Measurements from ENCODE around the gene WDR47.
A peak's percentile ranks its signal among the peaks of the same experiment; 100 is the strongest.

Gene WDR47

DNA sequence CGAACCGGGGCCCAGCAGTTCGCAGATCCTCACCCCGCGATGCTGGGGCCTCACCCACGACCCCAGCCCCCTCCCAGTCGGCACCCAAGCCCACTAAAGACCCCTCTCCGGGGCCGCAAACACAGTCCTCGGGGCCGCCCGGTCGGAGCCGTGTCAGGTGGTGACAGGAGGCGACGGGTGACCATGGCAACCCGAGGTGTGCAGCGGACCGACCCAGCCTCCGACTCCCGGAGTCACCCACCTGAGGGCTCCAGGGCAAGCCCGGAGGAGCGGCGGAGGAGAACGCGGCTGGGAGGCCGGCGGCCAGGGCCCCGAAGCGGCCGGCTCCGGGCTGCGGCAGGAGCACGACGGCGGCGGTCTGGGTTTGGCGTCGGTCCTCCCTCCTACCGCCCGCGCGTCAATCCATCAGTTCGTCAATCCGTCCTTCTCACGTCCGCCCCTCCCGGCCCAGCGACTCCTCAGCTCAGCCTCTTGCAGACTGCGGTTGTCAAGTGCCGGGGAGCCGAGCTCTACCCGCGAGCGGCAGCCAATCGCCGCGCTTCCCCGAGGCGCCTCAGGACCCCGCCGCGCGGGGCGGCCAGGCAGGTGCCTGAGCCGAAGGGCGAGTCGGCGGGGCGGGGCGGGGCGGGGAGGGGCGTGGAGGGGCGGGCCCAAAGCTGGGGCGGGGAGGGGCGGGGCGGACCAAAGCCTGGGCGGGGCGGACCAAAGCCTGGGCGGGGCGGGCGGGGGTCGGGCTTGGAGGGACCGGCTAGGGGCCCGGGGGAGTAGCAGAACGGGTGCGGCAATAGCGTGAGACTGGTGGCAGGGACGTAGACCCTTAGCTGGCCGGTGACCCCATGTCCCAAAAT, at the start of gene WDR47:
Gene WDR47 (minus strand): TSS at position 482 of the 848 bp plus-strand sequence. CDS start 18,590 bp downstream, outside the sequence.
- H3K4me3 ChIP-seq (ENCODE audit: low read length) = peak within 1 kb of the TSS; percentile 95
- peaks cover 26% of the 10 kb centered on the region for H3K79me2 ChIP-seq (ENCODE audit: low read length)
- H4K20me1 ChIP-seq (ENCODE audit: insufficient read depth, low read length) = no peaks in the 10 kb centered on the region
- H3K27me3 ChIP-seq (ENCODE audit: low read depth, low read length) = no peaks in the 10 kb centered on the region
- H3K4me1 ChIP-seq (ENCODE audit: low read length) = peaks cover 6% of the 10 kb centered on the region
- TF ChIP-seq EZH2phosphoT487 (IDR thresholded peaks at IDR 0.05; ENCODE audit: low read depth) = no peak
- TF ChIP-seq CTCF (IDR thresholded peaks at IDR 0.05; ENCODE audit: low read depth, low read length) = no peak
- peak within 1 kb of the TSS; percentile 75 for H3K9ac ChIP-seq (ENCODE audit: low read length)
- no peaks in the 10 kb centered on the region for H3K36me3 ChIP-seq (replicated peaks; ENCODE audit: low read depth, low read length)
- peak within 1 kb of the TSS; percentile 64 for H3K27ac ChIP-seq (ENCODE audit: low read length)
- no peaks in the 10 kb centered on the region for H3K9me3 ChIP-seq (ENCODE audit: insufficient read depth, low read length)
- peak within 1 kb of the TSS; percentile 99 for H2AFZ ChIP-seq (ENCODE audit: low read depth, low read length)
- peak within 1 kb of the TSS; percentile 91 for H3K4me2 ChIP-seq (ENCODE audit: low read length)

DNA sequence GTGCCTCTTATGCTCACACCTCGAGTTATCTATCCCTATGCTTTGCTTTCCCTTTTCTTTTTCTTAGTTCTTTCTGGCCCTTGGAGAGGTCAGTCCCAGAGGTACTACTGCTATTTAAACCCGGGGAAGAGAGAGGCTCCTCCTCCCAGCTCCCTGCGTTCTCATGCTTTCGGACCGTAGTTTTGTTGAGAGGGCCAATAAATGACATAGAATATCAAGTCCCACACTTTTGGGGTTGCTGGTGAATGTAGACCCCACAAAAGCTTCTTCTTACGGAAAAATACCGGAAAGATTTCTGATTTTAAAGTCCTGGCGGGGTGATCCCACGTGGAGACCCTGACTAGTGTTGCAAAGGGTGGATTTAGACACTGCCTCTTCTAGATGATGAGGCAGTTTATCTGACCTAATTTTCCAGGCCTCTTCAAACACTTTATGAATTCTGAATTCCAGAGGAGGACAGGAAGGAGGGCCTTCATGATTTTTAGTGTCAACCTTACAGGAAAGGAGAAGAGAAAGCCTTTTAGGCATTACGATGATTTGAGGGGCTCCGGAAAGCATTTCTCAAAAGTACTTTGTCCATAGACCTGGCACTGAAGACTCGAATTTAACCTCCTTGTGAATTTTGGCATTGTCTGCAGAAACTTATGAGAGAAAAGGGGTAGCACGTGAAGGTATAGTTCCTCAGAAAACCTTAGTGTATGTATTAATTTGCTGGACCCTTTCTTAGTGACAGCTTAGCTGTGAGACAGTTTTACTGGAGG, 49.4 kb upstream of the WDR47 start:
- Histone ChIP-seq H3K27me3 (ENCODE audit: low read depth, low read length) (no peaks in the 10 kb centered on the region), H3K27ac (ENCODE audit: low read length) (peak overlapping the region; percentile 82), H3K79me2 (ENCODE audit: low read length) (peaks cover 25% of the 10 kb centered on the region), H3K36me3 (replicated peaks; ENCODE audit: low read depth, low read length) (no peaks in the 10 kb centered on the region), H2AFZ (ENCODE audit: low read depth, low read length) (peak overlapping the region; percentile 70; the same call in 1 of the 2 replicates), H4K20me1 (ENCODE audit: insufficient read depth, low read length) (no peaks in the 10 kb centered on the region), H3K9ac (ENCODE audit: low read length) (peak overlapping the region; percentile 89), H3K4me3 (ENCODE audit: low read length) (peak overlapping the region; percentile 99), H3K4me1 (ENCODE audit: low read length) (peaks cover 9% of the 10 kb centered on the region), H3K4me2 (ENCODE audit: low read length) (peak overlapping the region; percentile 89), H3K9me3 (ENCODE audit: insufficient read depth, low read length) (no peaks in the 10 kb centered on the region)
- TF ChIP-seq EZH2phosphoT487 (IDR thresholded peaks at IDR 0.05; ENCODE audit: low read depth) (no peak), CTCF (IDR thresholded peaks at IDR 0.05; ENCODE audit: low read depth, low read length) (no peak)

- peak within 1 kb of the TSS; percentile 93 for H2AFZ ChIP-seq (ENCODE audit: low read depth, low read length)
- peak within 1 kb of the TSS; percentile 89 for H3K9ac ChIP-seq (ENCODE audit: low read length)
- peak within 1 kb of the TSS; percentile 90 for H3K4me2 ChIP-seq (ENCODE audit: low read length)
- no peaks in the 10 kb centered on the region for H3K36me3 ChIP-seq (replicated peaks; ENCODE audit: low read depth, low read length)
- no peaks in the 10 kb centered on the region for H3K27me3 ChIP-seq (ENCODE audit: low read depth, low read length)
- H4K20me1 ChIP-seq (ENCODE audit: insufficient read depth, low read length) = no peaks in the 10 kb centered on the region
- no peak for TF ChIP-seq EZH2phosphoT487 (IDR thresholded peaks at IDR 0.05; ENCODE audit: low read depth)
- peak within 1 kb of the TSS; percentile 99 for H3K4me3 ChIP-seq (ENCODE audit: low read length)
- H3K4me1 ChIP-seq (ENCODE audit: low read length) = peaks cover 9% of the 10 kb centered on the region
- H3K27ac ChIP-seq (ENCODE audit: low read length) = peak within 1 kb of the TSS; percentile 82
- H3K9me3 ChIP-seq (ENCODE audit: insufficient read depth, low read length) = no peaks in the 10 kb centered on the region
- peaks cover 25% of the 10 kb centered on the region for H3K79me2 ChIP-seq (ENCODE audit: low read length)
Observed at GRCh38 chr1:109090196-109091077, 48.5 kb upstream of the WDR47 start, which contains the start of gene TMEM167B. Gene TMEM167B (plus strand): TSS chr1:109090764. CDS start chr1:109090873, 109 bp downstream.
